Stimulated activated CD4-positive, alpha-beta T cell treated with anti-CD3 and anti-CD28 coated beads, Interleukin-15, amount 100 ng/mL, for 24 hours (primary cell): ENCODE data around the gene CDH18.

Experiments
- DNase-seq: peaks from one replicate; pipeline ENCODE4 v3.0.0-alpha.2; 2020

Gene CDH18

GRCh38 chr5:19927919-19928318, 60.1 kb downstream of the CDH18 start:
- DNase-seq: no peak

GRCh38 chr5:19927170-19927569, 60.8 kb downstream of the CDH18 start:
- DNase-seq: no peak

GRCh38 chr5:19923742-19924141, 64.3 kb downstream of the CDH18 start:
- no peak for DNase-seq

GRCh38 chr5:19920761-19921160, 67.2 kb downstream of the CDH18 start:
- DNase-seq: no peak

- no peak for DNase-seq
These were observed 69.2 kb downstream of the CDH18 start for GRCh38 chr5:19918780-19919179.

- no peak for DNase-seq
These were observed 70.3 kb downstream of the CDH18 start for GRCh38 chr5:19917588-19918122.

- no peak for DNase-seq
These were observed 77.9 kb downstream of the CDH18 start for GRCh38 chr5:19910136-19910535.

GRCh38 chr5:19904766-19905165, 83.2 kb downstream of the CDH18 start:
- DNase-seq: no peak

GRCh38 chr5:19903611-19904010, 84.4 kb downstream of the CDH18 start:
- DNase-seq: no peak

GRCh38 chr5:19902316-19902934, 85.6 kb downstream of the CDH18 start:
- no peak for DNase-seq

- no peak for DNase-seq
These were observed 87.7 kb downstream of the CDH18 start for GRCh38 chr5:19900269-19900668.

- DNase-seq: no peak
These were observed 96.3 kb downstream of the CDH18 start for GRCh38 chr5:19891658-19892057.

- no peak for DNase-seq
These were observed 101.7 kb downstream of the CDH18 start for GRCh38 chr5:19886123-19886917.

- DNase-seq: no peak
These were observed 102.8 kb downstream of the CDH18 start for GRCh38 chr5:19885040-19885824.

- no peak for DNase-seq
These were observed 107.1 kb downstream of the CDH18 start for GRCh38 chr5:19880859-19881436.

GRCh38 chr5:19880458-19880857, 107.5 kb downstream of the CDH18 start:
- no peak for DNase-seq

- DNase-seq: no peak
These were observed 113.2 kb downstream of the CDH18 start for GRCh38 chr5:19874811-19875210.

GRCh38 chr5:19866090-19866450, 121.9 kb downstream of the CDH18 start:
- DNase-seq: no peak

GRCh38 chr5:19865336-19866089, 122.5 kb downstream of the CDH18 start:
- no peak for DNase-seq

GRCh38 chr5:19862711-19863110, 125.3 kb downstream of the CDH18 start:
- no peak for DNase-seq

GRCh38 chr5:19859020-19859419, 129.0 kb downstream of the CDH18 start:
- no peak for DNase-seq

GRCh38 chr5:19855931-19856330, 132.1 kb downstream of the CDH18 start:
- DNase-seq: no peak

- DNase-seq: no peak
These were observed 132.5 kb downstream of the CDH18 start for GRCh38 chr5:19855453-19855852.
